ENCODE data around the gene MLLT1.
"Not testable (repeated sequence)": the region's sequence is repeated elsewhere in the genome, so short reads cannot be mapped to it uniquely, and the experiment has no call there.

The MLLT1 gene

GRCh38 chr19:6279931-6280591, at the start of gene MLLT1:
TSS of gene MLLT1 (minus strand) at chr19:6279975. CDS start at chr19:6279784, 191 bp downstream.
- DNase-seq, result peak; percentile 97

GRCh38 chr19:6326815-6327214, 47.0 kb upstream of the MLLT1 start:
- DNase-seq, result no peak

GRCh38 chr19:6325614-6326013, 45.8 kb upstream of the MLLT1 start:
- DNase-seq, result no peak

- DNase-seq, result no peak
These were observed 45.0 kb upstream of the MLLT1 start for GRCh38 chr19:6324757-6325156.

GRCh38 chr19:6322284-6322683, 42.5 kb upstream of the MLLT1 start:
- no peak for DNase-seq

GRCh38 chr19:6319376-6319775, 39.6 kb upstream of the MLLT1 start:
- no peak for DNase-seq

- DNase-seq, result no peak
These were observed 39.0 kb upstream of the MLLT1 start for GRCh38 chr19:6318772-6319171.

GRCh38 chr19:6315646-6316045, 35.9 kb upstream of the MLLT1 start:
- not testable (repeated sequence) for DNase-seq

GRCh38 chr19:6313398-6313969, 33.7 kb upstream of the MLLT1 start:
- DNase-seq, result no peak

GRCh38 chr19:6312018-6312417, 32.2 kb upstream of the MLLT1 start:
- no peak for DNase-seq

GRCh38 chr19:6298413-6298812, 18.6 kb upstream of the MLLT1 start:
- DNase-seq, result no peak

GRCh38 chr19:6297202-6297601, 17.4 kb upstream of the MLLT1 start:
- DNase-seq, result no peak

- no peak for DNase-seq
These were observed 12.2 kb upstream of the MLLT1 start for GRCh38 chr19:6292006-6292405.

GRCh38 chr19:6288737-6289136, 9.0 kb upstream of the MLLT1 start:
- DNase-seq, result no peak

- no peak for DNase-seq
These were observed 7.6 kb upstream of the MLLT1 start for GRCh38 chr19:6287269-6287885.

- DNase-seq, result no peak
These were observed 6.9 kb upstream of the MLLT1 start for GRCh38 chr19:6286676-6287075.

GRCh38 chr19:6282393-6282792, 2.6 kb upstream of the MLLT1 start:
- DNase-seq, result not testable (repeated sequence)

- no peak for DNase-seq
These were observed 200 bp downstream of the MLLT1 start for GRCh38 chr19:6279620-6279930.

GRCh38 chr19:6278740-6279619, 795 bp downstream of the MLLT1 start:
- DNase-seq, result no peak

- no peak for DNase-seq
These were observed 1.7 kb downstream of the MLLT1 start for GRCh38 chr19:6278051-6278450.

GRCh38 chr19:6276447-6276846, 3.3 kb downstream of the MLLT1 start:
- no peak for DNase-seq

GRCh38 chr19:6275170-6275744, 4.5 kb downstream of the MLLT1 start:
- DNase-seq, result no peak

- no peak for DNase-seq
These were observed 5.0 kb downstream of the MLLT1 start for GRCh38 chr19:6274756-6275155.
